WTC11 (cell line): Measurements from ENCODE around the gene LGI4.
"Not testable (repeated sequence)": the region's sequence is repeated elsewhere in the genome, so short reads cannot be mapped to it uniquely, and the experiment has no call there.

Experiments used
- CREB1 ChIP-seq: sonication (generic); formaldehyde crosslinking; IDR thresholded peaks from 2 replicates; pipeline ENCODE4 v1.8.0; 2023; ENCODE audit warnings: mild to moderate bottlenecking, missing genetic modification reagents
- MAX ChIP-seq: sonication (generic); formaldehyde crosslinking; IDR thresholded peaks from 2 replicates; pipeline ENCODE4 v1.8.0; 2022; ENCODE audit warnings: mild to moderate bottlenecking, missing genetic modification reagents
- USF2 ChIP-seq: sonication (generic); formaldehyde crosslinking; IDR thresholded peaks from 2 replicates; pipeline ENCODE4 v1.8.1; 2023; ENCODE audit warnings: mild to moderate bottlenecking, missing genetic modification reagents, moderate library complexity
- ZNF121 ChIP-seq: sonication (generic); formaldehyde crosslinking; IDR thresholded peaks from 2 replicates; pipeline ENCODE4 v1.8.0; 2023; ENCODE audit warnings: missing genetic modification reagents
- TF ChIP-seq, protein P1 (sequence below): sonication (generic); formaldehyde crosslinking; IDR thresholded peaks from 2 replicates; pipeline ENCODE4 v1.8.1; 2023; ENCODE audit warnings: mild to moderate bottlenecking, moderate library complexity, missing genetic modification reagents
- TF ChIP-seq, protein P2 (sequence below): fragments of 200-600 bp; IDR thresholded peaks from 2 replicates; pipeline ENCODE4 v1.8.0; 2022; ENCODE audit warnings: antibody characterized with exemption
- TF ChIP-seq, protein P3 (sequence below): sonication (generic); formaldehyde crosslinking; IDR thresholded peaks from 2 replicates; pipeline ENCODE4 v1.8.1; 2022; ENCODE audit warnings: mild to moderate bottlenecking, missing genetic modification reagents, moderate library complexity, borderline replicate concordance

- TF ChIP-seq MAX, USF2, ZNF121, CREB1 (CRISPR knock-in tag): not testable (repeated sequence)
- TF ChIP-seq, protein P1, sequence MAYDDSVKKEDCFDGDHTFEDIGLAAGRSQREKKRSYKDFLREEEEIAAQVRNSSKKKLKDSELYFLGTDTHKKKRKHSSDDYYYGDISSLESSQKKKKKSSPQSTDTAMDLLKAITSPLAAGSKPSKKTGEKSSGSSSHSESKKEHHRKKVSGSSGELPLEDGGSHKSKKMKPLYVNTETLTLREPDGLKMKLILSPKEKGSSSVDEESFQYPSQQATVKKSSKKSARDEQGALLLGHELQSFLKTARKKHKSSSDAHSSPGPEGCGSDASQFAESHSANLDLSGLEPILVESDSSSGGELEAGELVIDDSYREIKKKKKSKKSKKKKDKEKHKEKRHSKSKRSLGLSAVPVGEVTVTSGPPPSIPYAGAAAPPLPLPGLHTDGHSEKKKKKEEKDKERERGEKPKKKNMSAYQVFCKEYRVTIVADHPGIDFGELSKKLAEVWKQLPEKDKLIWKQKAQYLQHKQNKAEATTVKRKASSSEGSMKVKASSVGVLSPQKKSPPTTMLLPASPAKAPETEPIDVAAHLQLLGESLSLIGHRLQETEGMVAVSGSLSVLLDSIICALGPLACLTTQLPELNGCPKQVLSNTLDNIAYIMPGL (CRISPR knock-in tag), result not testable (repeated sequence)
- TF ChIP-seq, protein P2, sequence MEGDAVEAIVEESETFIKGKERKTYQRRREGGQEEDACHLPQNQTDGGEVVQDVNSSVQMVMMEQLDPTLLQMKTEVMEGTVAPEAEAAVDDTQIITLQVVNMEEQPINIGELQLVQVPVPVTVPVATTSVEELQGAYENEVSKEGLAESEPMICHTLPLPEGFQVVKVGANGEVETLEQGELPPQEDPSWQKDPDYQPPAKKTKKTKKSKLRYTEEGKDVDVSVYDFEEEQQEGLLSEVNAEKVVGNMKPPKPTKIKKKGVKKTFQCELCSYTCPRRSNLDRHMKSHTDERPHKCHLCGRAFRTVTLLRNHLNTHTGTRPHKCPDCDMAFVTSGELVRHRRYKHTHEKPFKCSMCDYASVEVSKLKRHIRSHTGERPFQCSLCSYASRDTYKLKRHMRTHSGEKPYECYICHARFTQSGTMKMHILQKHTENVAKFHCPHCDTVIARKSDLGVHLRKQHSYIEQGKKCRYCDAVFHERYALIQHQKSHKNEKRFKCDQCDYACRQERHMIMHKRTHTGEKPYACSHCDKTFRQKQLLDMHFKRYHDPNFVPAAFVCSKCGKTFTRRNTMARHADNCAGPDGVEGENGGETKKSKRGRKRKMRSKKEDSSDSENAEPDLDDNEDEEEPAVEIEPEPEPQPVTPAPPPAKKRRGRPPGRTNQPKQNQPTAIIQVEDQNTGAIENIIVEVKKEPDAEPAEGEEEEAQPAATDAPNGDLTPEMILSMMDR, result not testable (repeated sequence)
- TF ChIP-seq, protein P3, sequence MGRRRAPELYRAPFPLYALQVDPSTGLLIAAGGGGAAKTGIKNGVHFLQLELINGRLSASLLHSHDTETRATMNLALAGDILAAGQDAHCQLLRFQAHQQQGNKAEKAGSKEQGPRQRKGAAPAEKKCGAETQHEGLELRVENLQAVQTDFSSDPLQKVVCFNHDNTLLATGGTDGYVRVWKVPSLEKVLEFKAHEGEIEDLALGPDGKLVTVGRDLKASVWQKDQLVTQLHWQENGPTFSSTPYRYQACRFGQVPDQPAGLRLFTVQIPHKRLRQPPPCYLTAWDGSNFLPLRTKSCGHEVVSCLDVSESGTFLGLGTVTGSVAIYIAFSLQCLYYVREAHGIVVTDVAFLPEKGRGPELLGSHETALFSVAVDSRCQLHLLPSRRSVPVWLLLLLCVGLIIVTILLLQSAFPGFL (CRISPR knock-in tag), result not testable (repeated sequence)
These were observed 18.3 kb upstream of the LGI4 start for GRCh38 chr19:35153129-35153522.
